Measurements from ENCODE around the gene MAGEB3. TPM values are rescaled to one million over a fixed set of nuclear protein-coding genes. Genes with fewer than 3 reads are reported as not detected.

Gene MAGEB3
- total RNA-seq, 2 experiments from 2014 or later: not detected

- DNase-seq (ENCODE audit: low spot score): no peak
- Histone ChIP-seq H3K36me3 (ENCODE audit: insufficient read depth, low read length) (no peaks in the 10 kb centered on the region), H2AFZ (ENCODE audit: low read length) (no peak overlapping the region), H3K79me2 (ENCODE audit: insufficient read depth, low read depth, low read length) (no peaks in the 10 kb centered on the region), H3K4me2 (ENCODE audit: low read length) (no peak overlapping the region), H3K4me1 (ENCODE audit: insufficient read depth, low read length, poor library complexity, severe bottlenecking) (no peaks in the 10 kb centered on the region), H3K4me3 (ENCODE audit: low read depth, low read length, poor library complexity, severe bottlenecking) (no peak overlapping the region), H3K27ac (ENCODE audit: low read depth, low read length, poor library complexity, severe bottlenecking) (no peak overlapping the region), H3K9me3 (ENCODE audit: low read length) (no peaks in the 10 kb centered on the region), H4K20me1 (ENCODE audit: insufficient read depth, low read length) (no peaks in the 10 kb centered on the region), H3K9me2 (ENCODE audit: insufficient read depth, low read length) (no peaks in the 10 kb centered on the region)
- ChIA-PET POLR2A (no interaction called here), CTCF (ENCODE audit: unreplicated experiment) (no interaction called here)
- no TSS peak for BruUV-seq (replicated peaks)
- intact Hi-C loops (cut with micrococcal nuclease; ENCODE audit: unreplicated experiment): no loop called here
- TF ChIP-seq EZH2phosphoT487 (IDR thresholded peaks at IDR 0.05; ENCODE audit: borderline replicate concordance, low read depth, low read length): no peak
- TF ChIP-seq, protein P1, sequence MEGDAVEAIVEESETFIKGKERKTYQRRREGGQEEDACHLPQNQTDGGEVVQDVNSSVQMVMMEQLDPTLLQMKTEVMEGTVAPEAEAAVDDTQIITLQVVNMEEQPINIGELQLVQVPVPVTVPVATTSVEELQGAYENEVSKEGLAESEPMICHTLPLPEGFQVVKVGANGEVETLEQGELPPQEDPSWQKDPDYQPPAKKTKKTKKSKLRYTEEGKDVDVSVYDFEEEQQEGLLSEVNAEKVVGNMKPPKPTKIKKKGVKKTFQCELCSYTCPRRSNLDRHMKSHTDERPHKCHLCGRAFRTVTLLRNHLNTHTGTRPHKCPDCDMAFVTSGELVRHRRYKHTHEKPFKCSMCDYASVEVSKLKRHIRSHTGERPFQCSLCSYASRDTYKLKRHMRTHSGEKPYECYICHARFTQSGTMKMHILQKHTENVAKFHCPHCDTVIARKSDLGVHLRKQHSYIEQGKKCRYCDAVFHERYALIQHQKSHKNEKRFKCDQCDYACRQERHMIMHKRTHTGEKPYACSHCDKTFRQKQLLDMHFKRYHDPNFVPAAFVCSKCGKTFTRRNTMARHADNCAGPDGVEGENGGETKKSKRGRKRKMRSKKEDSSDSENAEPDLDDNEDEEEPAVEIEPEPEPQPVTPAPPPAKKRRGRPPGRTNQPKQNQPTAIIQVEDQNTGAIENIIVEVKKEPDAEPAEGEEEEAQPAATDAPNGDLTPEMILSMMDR (conservative IDR thresholded peaks at IDR 0.05; ENCODE audit: low read length): no peak
These were observed 1.9 kb upstream of the MAGEB3 start for GRCh38 chrX:30228526-30228925.

DNA sequence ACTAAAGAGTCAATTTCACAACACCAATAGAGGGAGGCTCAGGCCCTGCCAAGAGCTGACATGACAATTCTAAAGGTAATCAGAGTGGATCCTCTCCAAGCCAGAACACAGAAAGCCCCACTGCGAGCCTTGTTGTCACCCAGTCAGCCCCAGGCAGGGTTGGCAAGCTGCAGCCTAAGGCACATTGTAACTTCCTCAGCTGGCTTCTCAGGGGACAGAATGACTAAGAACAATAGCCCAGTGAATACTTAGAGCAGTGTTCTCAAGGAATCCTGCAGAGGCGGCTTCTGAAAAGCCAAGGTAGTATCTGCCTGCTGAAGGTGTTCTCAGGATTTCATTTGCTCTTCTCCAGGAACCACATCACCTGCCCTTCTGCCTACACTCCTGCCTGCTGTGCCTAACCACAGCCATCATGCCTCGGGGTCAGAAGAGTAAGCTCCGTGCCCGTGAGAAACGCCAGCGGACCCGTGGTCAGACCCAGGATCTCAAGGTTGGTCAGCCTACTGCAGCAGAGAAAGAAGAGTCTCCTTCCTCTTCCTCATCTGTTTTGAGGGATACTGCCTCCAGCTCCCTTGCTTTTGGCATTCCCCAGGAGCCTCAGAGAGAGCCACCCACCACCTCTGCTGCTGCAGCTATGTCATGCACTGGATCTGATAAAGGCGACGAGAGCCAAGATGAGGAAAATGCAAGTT is 11.4 kb downstream of the MAGEB3 start, which contains the start of gene MAGEB4:
TSS of gene MAGEB4 (plus strand) at position 277 of the 692 bp plus-strand sequence. CDS start at position 413, 136 bp downstream.
- ChIA-PET POLR2A (no interaction called here), CTCF (ENCODE audit: unreplicated experiment) (no interaction called here)
- DNase-seq (ENCODE audit: low spot score): no peak
- BruUV-seq (replicated peaks): no TSS peak
- H4K20me1 ChIP-seq (ENCODE audit: insufficient read depth, low read length): no peaks in the 10 kb centered on the region
- H3K27ac ChIP-seq (ENCODE audit: low read depth, low read length, poor library complexity, severe bottlenecking): no peak within 1 kb of the TSS
- no peaks in the 10 kb centered on the region for H3K36me3 ChIP-seq (ENCODE audit: insufficient read depth, low read length)
- H2AFZ ChIP-seq (ENCODE audit: low read length): no peak within 1 kb of the TSS
- no peaks in the 10 kb centered on the region for H3K9me3 ChIP-seq (ENCODE audit: low read length)
- TF ChIP-seq EZH2phosphoT487 (IDR thresholded peaks at IDR 0.05; ENCODE audit: borderline replicate concordance, low read depth, low read length): no peak
- TF ChIP-seq, protein P1 (conservative IDR thresholded peaks at IDR 0.05; ENCODE audit: low read length): no peak
- H3K4me1 ChIP-seq (ENCODE audit: insufficient read depth, low read length, poor library complexity, severe bottlenecking): no peaks in the 10 kb centered on the region
- no peak within 1 kb of the TSS for H3K4me2 ChIP-seq (ENCODE audit: low read length)
- H3K9me2 ChIP-seq (ENCODE audit: insufficient read depth, low read length): no peaks in the 10 kb centered on the region
- no peak within 1 kb of the TSS for H3K4me3 ChIP-seq (ENCODE audit: low read depth, low read length, poor library complexity, severe bottlenecking)
- no peaks in the 10 kb centered on the region for H3K79me2 ChIP-seq (ENCODE audit: insufficient read depth, low read depth, low read length)
- intact Hi-C loops (cut with micrococcal nuclease; ENCODE audit: unreplicated experiment): no loop called here

GRCh38 chrX:30246769-30247489 is 16.5 kb downstream of the MAGEB3 start, which contains the start of gene MAGEB1:
Gene MAGEB1 (plus strand): TSS chrX:30247146. CDS start chrX:30250494, 3,348 bp downstream.
- Histone ChIP-seq H2AFZ (ENCODE audit: low read length) (no peak within 1 kb of the TSS), H3K4me2 (ENCODE audit: low read length) (no peak within 1 kb of the TSS)
- BruUV-seq (replicated peaks): no TSS peak

More at GRCh38 chrX:30246769-30247489, 16.5 kb downstream of the MAGEB3 start, which contains the start of gene MAGEB1:
- intact Hi-C loops (cut with micrococcal nuclease; ENCODE audit: unreplicated experiment): no loop called here
- TF ChIP-seq EZH2phosphoT487 (IDR thresholded peaks at IDR 0.05; ENCODE audit: borderline replicate concordance, low read depth, low read length): no peak
- TF ChIP-seq, protein P1 (conservative IDR thresholded peaks at IDR 0.05; ENCODE audit: low read length): no peak
- Histone ChIP-seq H3K9me2 (ENCODE audit: insufficient read depth, low read length) (no peaks in the 10 kb centered on the region), H3K79me2 (ENCODE audit: insufficient read depth, low read depth, low read length) (no peaks in the 10 kb centered on the region), H3K9me3 (ENCODE audit: low read length) (no peaks in the 10 kb centered on the region), H3K27ac (ENCODE audit: low read depth, low read length, poor library complexity, severe bottlenecking) (no peak within 1 kb of the TSS), H3K4me1 (ENCODE audit: insufficient read depth, low read length, poor library complexity, severe bottlenecking) (no peaks in the 10 kb centered on the region), H4K20me1 (ENCODE audit: insufficient read depth, low read length) (no peaks in the 10 kb centered on the region), H3K36me3 (ENCODE audit: insufficient read depth, low read length) (no peaks in the 10 kb centered on the region), H3K4me3 (ENCODE audit: low read depth, low read length, poor library complexity, severe bottlenecking) (no peak within 1 kb of the TSS)
- no peak for DNase-seq (ENCODE audit: low spot score)
- ChIA-PET POLR2A (no interaction called here), CTCF (ENCODE audit: unreplicated experiment) (no interaction called here)
